ENCODE data around the gene DNAJC24. TPM values are rescaled to one million over a fixed set of nuclear protein-coding genes. Genes with fewer than 3 reads are reported as not detected.

The DNAJC24 gene
- total RNA-seq, 6 donors from 2014 or later, result 3.2 to 32.5 (median 15.9) TPM

- Histone ChIP-seq H3K9me3 (no peaks in the 10 kb centered on the region), H3K27ac (no peak overlapping the region), H3K4me3 (no peak overlapping the region), H3K27me3 (no peaks in the 10 kb centered on the region), H3K4me1 (no peaks in the 10 kb centered on the region), H3K36me3 (no peaks in the 10 kb centered on the region)
- 79 to 90% methylated on average over 1 of the region's 1 CpG for WGBS, 2 donors
- DNase-seq, result no peak
- ATAC-seq (ENCODE audit: low FRiP score in 2 of 2), result no peak
- TF ChIP-seq CTCF (IDR thresholded peaks at IDR 0.05) (no peak), POLR2A (IDR thresholded peaks at IDR 0.05) (no peak), EP300 (IDR thresholded peaks at IDR 0.05) (no peak), POLR2AphosphoS5 (IDR thresholded peaks at IDR 0.05) (no peak)
Measured at GRCh38 chr11:31383116-31383515, 13.5 kb downstream of the DNAJC24 start.

DNA sequence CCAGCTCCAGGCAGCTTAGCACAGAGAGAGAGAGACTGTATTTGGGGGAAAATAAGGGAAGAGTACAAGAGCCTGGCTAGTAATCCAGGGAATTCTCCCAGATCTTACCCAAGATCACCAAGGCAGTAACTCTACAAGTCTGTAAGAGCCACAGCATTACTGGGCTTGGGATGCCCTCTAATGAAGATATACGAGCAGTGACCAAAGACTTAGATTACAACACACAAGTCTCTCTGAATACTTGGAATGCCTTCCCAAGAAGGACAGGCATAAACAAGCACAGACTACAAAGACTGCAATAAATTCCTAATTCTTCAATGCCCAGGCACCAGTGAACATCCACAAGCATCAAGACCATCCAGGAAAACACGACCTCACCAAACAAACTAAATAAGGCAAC lies 17.7 kb downstream of the DNAJC24 start:
- WGBS, 2 donors, result 93 to 98% methylated on average over 2 of the region's 2 CpGs

DNA sequence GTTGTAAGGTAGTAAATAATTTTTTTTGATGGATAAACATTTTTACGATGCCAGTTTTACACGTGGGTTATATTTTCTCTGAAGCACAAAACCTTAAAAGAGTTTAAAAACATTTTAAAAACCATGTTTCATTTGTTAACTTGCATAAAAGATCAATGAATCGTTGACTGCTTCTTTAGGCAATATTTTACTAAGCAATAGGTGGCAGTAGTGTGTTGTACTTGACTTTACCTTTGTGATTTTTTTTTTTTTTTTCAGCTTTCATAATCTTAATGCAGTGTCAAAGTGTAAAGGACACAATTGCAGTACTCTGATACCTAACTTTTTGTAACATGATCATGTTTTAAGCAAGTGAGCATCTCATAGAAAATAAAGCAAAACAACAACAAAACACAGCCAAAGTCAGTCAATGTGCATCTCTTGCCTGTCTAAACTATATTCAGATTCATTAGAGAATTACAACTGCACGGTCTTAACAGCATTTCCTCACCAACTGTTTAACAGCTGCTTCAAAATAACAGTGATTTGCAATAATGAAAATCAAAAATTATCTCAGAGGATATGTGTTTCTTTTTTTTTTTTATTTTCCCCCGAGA lies 27.7 kb downstream of the DNAJC24 start:
- TF ChIP-seq EP300 (IDR thresholded peaks at IDR 0.05), result no peak
- TF ChIP-seq POLR2A (IDR thresholded peaks at IDR 0.05), result no peak
- peak in 4 of 6 experiments; percentile 32 to 41 (median 35) for TF ChIP-seq CTCF (IDR thresholded peaks at IDR 0.05)
- no peak for TF ChIP-seq POLR2AphosphoS5 (IDR thresholded peaks at IDR 0.05)
- ATAC-seq (ENCODE audit: low FRiP score in 2 of 2), result no peak
- Histone ChIP-seq H3K27me3 (no peaks in the 10 kb centered on the region), H3K4me1 (no peaks in the 10 kb centered on the region), H3K36me3 (no peaks in the 10 kb centered on the region), H3K4me3 (no peak overlapping the region), H3K27ac (no peak overlapping the region), H3K9me3 (no peaks in the 10 kb centered on the region)
- no peak for DNase-seq
- 50 to 57% methylated on average over 5 of the region's 5 CpGs for WGBS, 2 donors

More for the DNA sequence above, 17.7 kb downstream of the DNAJC24 start:
- Histone ChIP-seq H3K9me3 (no peaks in the 10 kb centered on the region), H3K27me3 (no peaks in the 10 kb centered on the region), H3K4me1 (no peaks in the 10 kb centered on the region), H3K36me3 (no peaks in the 10 kb centered on the region), H3K4me3 (no peak overlapping the region), H3K27ac (no peak overlapping the region)
- TF ChIP-seq CTCF (IDR thresholded peaks at IDR 0.05) (no peak), EP300 (IDR thresholded peaks at IDR 0.05) (no peak)
- DNase-seq (no peak), ATAC-seq (ENCODE audit: low FRiP score in 2 of 2) (no peak)

GRCh38 chr11:31404614-31405013 lies 35.0 kb downstream of the DNAJC24 start:
- TF ChIP-seq POLR2AphosphoS5 (IDR thresholded peaks at IDR 0.05) (no peak), POLR2A (IDR thresholded peaks at IDR 0.05) (no peak), EP300 (IDR thresholded peaks at IDR 0.05) (no peak), CTCF (IDR thresholded peaks at IDR 0.05) (no peak)
- H3K27me3 ChIP-seq, result no peaks in the 10 kb centered on the region
- peaks cover 0 to 10% (median 3%) of the 10 kb centered on the region in 4 donors for H3K4me1 ChIP-seq
- no peak for DNase-seq
- H3K36me3 ChIP-seq, result no peaks in the 10 kb centered on the region
- H3K4me3 ChIP-seq, result no peak overlapping the region
- peak overlapping the region in 1 of 4 donors; percentile 40 for H3K27ac ChIP-seq
- H3K9me3 ChIP-seq, result no peaks in the 10 kb centered on the region
- ATAC-seq (ENCODE audit: low FRiP score in 2 of 2), result no peak

GRCh38 chr11:31408201-31408600 lies 38.5 kb downstream of the DNAJC24 start:
- DNase-seq (no peak), ATAC-seq (ENCODE audit: low FRiP score in 2 of 2) (no peak)
- TF ChIP-seq CTCF (IDR thresholded peaks at IDR 0.05) (no peak), POLR2A (IDR thresholded peaks at IDR 0.05) (no peak), EP300 (IDR thresholded peaks at IDR 0.05) (no peak), POLR2AphosphoS5 (IDR thresholded peaks at IDR 0.05) (no peak)
- Histone ChIP-seq H3K27me3 (no peaks in the 10 kb centered on the region), H3K27ac (no peak overlapping the region), H3K9me3 (no peaks in the 10 kb centered on the region), H3K4me3 (no peak overlapping the region), H3K4me1 (peaks cover 0 to 7% (median 3%) of the 10 kb centered on the region in 4 donors), H3K36me3 (no peaks in the 10 kb centered on the region)
- 100% methylated on average over 2 of the region's 2 CpGs for WGBS, 2 donors

All from upper lobe of left lung (tissue), 6 donors.